WERI-Rb-1 (cell line): Measurements from ENCODE around the gene OR4N2.
"Not testable (repeated sequence)": the region's sequence is repeated elsewhere in the genome, so short reads cannot be mapped to it uniquely, and the experiment has no call there.

Experiments
- DNase-seq: peaks from one replicate; pipeline ENCODE4 v3.0.0-alpha.2; 2020
- H3K27ac ChIP-seq: fragments of 250-450 bp; sonication (Bioruptor Pico); 2 replicates; pipeline ENCODE4 v1.5.1; 2020; ENCODE audit warnings: mild to moderate bottlenecking, moderate library complexity
- H3K27me3 ChIP-seq: fragments of 250-450 bp; sonication (Bioruptor Pico); 2 replicates; pipeline ENCODE4 v1.5.1; 2021; ENCODE audit warnings: mild to moderate bottlenecking, low read depth, moderate library complexity; ENCODE audit not compliant: insufficient read depth, severe bottlenecking
- H3K36me3 ChIP-seq: fragments of 250-450 bp; sonication (Bioruptor Pico); 2 replicates; pipeline ENCODE4 v1.5.1; 2020; ENCODE audit warnings: mild to moderate bottlenecking, moderate library complexity
- H3K4me3 ChIP-seq: 2 replicates; pipeline ENCODE4 v1.5.1; 2011; ENCODE audit warnings: low read depth, mild to moderate bottlenecking, control low read depth, low read length
- H3K9me3 ChIP-seq: fragments of 250-450 bp; sonication (Bioruptor Pico); 2 replicates; pipeline ENCODE4 v1.5.1; 2021; ENCODE audit warnings: mild to moderate bottlenecking, moderate library complexity; ENCODE audit not compliant: severe bottlenecking
- CTCF ChIP-seq: IDR thresholded peaks from 2 replicates; pipeline ENCODE4 v1.5.1; 2011; ENCODE audit warnings: low read depth, mild to moderate bottlenecking, control low read depth, inconsistent platforms, low read length

The OR4N2 gene

GRCh38 chr14:19799880-19800279 lies 3.7 kb upstream of the OR4N2 start:
- H3K4me3 ChIP-seq, result no peak overlapping the region

DNA sequence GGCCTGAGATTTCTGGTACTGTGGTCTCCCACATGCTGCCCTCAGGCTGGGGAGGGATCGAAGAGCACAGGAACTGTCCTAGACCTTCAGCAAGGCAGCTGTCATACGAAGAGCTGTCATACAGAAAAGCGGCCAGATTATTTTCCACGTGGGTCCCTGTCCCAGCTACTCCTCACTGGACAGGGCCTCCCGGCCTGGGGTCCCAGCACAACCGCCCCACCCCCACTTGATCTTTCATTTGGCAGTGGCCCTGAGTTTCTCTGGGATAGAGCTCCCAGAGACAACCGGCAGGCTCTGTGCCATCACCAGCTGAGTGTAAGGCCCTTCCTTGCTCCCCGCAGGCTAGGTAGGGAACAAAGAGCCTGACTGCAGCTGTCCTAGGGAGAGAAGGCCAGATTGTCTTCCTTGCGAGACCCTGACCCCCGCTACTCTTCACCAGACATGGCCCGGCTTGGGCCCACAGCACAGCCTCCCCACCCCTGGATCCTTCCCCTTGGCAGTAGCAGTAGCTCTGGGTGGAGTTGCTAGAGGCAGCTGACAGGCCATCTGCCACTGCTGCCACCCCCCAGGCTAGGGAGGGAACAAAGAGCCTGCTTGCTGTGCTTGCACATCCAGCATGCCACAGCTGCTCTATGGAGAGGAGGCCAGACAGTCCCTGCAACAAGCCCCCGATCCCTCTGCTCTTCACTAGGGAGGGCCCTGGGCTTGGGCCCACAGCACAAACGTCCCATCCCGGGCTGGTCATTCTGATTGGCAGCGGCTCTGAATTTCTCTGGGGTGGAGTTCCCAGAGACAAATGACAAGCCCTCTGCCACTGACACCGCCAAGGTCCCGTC lies 3.1 kb upstream of the OR4N2 start:
- TF ChIP-seq CTCF, result no peak
- Histone ChIP-seq H3K9me3 (peaks cover 6% of the 10 kb centered on the region), H3K27ac (no peak overlapping the region), H3K27me3 (peaks cover 38% of the 10 kb centered on the region), H3K4me3 (no peak overlapping the region), H3K36me3 (no peaks in the 10 kb centered on the region)
- DNase-seq, result peak; percentile 12

More at GRCh38 chr14:19799880-19800279, 3.7 kb upstream of the OR4N2 start:
- H3K36me3 ChIP-seq, result no peaks in the 10 kb centered on the region
- TF ChIP-seq CTCF, result no peak
- peaks cover 40% of the 10 kb centered on the region for H3K27me3 ChIP-seq
- no peak overlapping the region for H3K27ac ChIP-seq
- peaks cover 6% of the 10 kb centered on the region for H3K9me3 ChIP-seq
- DNase-seq, result no peak

DNA sequence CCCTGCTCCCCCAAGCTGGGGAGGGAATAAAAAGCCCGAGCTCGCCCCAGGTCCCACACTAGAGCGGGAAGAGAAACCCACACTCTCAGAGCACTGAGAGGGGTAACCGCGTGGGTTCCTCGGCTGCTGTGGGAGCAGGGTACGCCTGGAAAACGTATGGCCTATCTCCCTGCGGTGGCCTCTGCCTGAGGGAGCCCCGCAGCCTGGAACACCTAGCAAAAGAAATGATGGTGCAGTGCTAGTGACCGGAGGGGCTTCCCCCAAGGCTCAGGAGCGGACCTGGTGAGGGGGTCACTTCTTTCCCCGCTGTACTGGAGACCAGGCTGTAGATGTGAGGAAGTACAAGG lies 2.5 kb upstream of the OR4N2 start:
- H3K4me3 ChIP-seq, result no peak overlapping the region
- peaks cover 43% of the 10 kb centered on the region for H3K27me3 ChIP-seq
- no peak for TF ChIP-seq CTCF
- DNase-seq, result no peak
- H3K9me3 ChIP-seq, result peaks cover 6% of the 10 kb centered on the region
- no peak overlapping the region for H3K27ac ChIP-seq
- no peaks in the 10 kb centered on the region for H3K36me3 ChIP-seq

DNA sequence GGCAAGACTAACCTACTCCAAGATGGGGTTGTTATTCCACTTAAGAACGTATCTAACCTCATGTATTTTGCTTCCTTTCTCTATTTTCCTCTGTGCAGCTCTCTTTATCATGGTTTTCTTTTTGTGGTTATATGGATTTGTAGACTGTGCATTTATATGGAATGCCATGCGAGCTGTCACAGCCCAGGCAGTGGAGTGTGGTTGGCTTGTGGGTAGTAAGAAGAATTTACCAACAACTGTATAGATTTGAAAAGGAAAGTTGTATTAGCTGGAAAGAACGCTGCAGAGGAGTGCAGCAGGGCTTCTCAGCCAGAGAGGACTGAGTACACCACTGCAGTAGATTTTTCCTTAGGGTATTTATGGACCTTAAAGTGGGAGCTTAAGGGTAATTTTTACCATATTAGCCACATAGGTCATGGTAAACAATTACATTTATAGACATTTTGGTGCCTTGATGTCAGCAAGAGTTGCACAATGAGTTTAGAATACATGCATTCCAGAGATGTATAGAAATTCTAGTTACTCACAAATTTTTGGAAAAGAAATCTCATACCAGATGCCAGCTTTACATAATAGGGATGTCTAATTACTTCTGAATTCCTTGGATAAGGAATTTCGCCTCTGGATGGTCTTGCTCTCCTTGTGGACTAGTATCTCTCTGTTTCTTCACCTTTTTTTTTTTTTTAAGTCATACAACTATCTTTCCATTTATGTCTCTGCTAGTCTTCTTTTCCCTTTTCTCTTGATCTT lies 9.8 kb downstream of the OR4N2 start:
- peaks cover 17% of the 10 kb centered on the region for H3K27me3 ChIP-seq
- H3K36me3 ChIP-seq, DNase-seq, H3K27ac ChIP-seq, H3K9me3 ChIP-seq, H3K4me3 ChIP-seq: not testable (repeated sequence)

- H3K27ac ChIP-seq, DNase-seq, H3K4me3 ChIP-seq, H3K36me3 ChIP-seq, H3K9me3 ChIP-seq: not testable (repeated sequence)
- peaks cover 16% of the 10 kb centered on the region for H3K27me3 ChIP-seq
Observed at GRCh38 chr14:19819879-19820278, 16.3 kb downstream of the OR4N2 start.

- H3K27me3 ChIP-seq, result peaks cover 24% of the 10 kb centered on the region
- not testable (repeated sequence) for H3K36me3 ChIP-seq, H3K4me3 ChIP-seq, DNase-seq, H3K9me3 ChIP-seq, H3K27ac ChIP-seq
Observed at GRCh38 chr14:19821016-19821415, 17.4 kb downstream of the OR4N2 start.

GRCh38 chr14:19823178-19823577 lies 19.6 kb downstream of the OR4N2 start:
- no peaks in the 10 kb centered on the region for H3K36me3 ChIP-seq
- no peak overlapping the region for H3K4me3 ChIP-seq
- peaks cover 2% of the 10 kb centered on the region for H3K9me3 ChIP-seq
- no peak overlapping the region for H3K27ac ChIP-seq
- TF ChIP-seq CTCF, result no peak
- no peak for DNase-seq
- H3K27me3 ChIP-seq, result peaks cover 27% of the 10 kb centered on the region
